Measurements from ENCODE around the gene CCDC112.

DNA sequence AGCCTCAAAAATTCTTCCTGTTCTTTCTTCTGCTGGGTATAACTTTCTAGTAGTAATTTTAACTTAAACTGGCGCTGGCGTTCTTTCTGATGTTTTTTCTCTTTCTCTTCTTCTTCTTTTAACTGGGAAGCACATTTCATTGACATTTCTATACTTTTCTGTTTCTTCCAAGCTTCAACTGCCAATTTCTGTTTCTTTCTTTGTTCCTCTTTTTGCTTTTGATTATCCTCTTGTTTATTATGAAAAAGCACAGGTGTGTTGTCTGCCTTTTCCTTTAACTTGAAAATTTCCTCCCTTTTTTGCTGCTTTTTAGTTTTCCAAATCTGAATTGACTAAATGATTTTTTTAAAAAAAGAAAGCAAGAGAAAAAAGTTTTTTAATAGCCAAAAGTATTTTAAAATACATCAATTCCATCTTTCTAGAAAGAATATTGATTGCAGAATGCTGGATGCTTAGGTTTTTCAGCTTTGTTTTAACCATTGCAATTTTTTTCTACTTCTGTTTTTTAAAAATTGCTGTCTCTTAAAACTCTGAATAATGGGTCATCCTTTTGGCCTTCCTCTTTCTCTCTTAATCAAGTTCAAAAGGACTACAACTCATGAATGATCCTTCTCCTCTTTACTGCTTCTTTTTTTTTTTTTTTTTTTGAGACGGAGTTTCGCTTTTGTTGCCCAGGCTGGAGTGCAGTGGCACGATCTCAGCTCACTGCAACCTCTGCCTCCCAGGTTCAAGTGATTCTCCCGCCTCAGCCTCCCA is 25.0 kb downstream of the CCDC112 start:
- TF ChIP-seq, protein P1, sequence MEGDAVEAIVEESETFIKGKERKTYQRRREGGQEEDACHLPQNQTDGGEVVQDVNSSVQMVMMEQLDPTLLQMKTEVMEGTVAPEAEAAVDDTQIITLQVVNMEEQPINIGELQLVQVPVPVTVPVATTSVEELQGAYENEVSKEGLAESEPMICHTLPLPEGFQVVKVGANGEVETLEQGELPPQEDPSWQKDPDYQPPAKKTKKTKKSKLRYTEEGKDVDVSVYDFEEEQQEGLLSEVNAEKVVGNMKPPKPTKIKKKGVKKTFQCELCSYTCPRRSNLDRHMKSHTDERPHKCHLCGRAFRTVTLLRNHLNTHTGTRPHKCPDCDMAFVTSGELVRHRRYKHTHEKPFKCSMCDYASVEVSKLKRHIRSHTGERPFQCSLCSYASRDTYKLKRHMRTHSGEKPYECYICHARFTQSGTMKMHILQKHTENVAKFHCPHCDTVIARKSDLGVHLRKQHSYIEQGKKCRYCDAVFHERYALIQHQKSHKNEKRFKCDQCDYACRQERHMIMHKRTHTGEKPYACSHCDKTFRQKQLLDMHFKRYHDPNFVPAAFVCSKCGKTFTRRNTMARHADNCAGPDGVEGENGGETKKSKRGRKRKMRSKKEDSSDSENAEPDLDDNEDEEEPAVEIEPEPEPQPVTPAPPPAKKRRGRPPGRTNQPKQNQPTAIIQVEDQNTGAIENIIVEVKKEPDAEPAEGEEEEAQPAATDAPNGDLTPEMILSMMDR (IDR thresholded peaks at IDR 0.05): no peak
- TF ChIP-seq POLR2A (IDR thresholded peaks at IDR 0.05): no peak

Data from lower leg skin (tissue), 3 donors.